Neuron (in vitro differentiated cells): ENCODE results near the gene DENND1C.

Source experiments
- H2AFZ ChIP-seq: one replicate; pipeline ENCODE4 v1.6.1; 2013; ENCODE audit warnings: low read depth, mild to moderate bottlenecking, inconsistent platforms, low read length, moderate library complexity
- H3K27me3 ChIP-seq: one replicate; pipeline ENCODE4 v1.6.1; 2013; ENCODE audit warnings: low read length; ENCODE audit not compliant: insufficient read depth
- H3K36me3 ChIP-seq: one replicate; pipeline ENCODE4 v1.6.1; 2013; ENCODE audit warnings: low read length; ENCODE audit not compliant: insufficient read depth
- H3K4me1 ChIP-seq: one replicate; pipeline ENCODE4 v1.6.1; 2013; ENCODE audit warnings: low read length; ENCODE audit not compliant: insufficient read depth
- H3K4me3 ChIP-seq: 2 replicates; pipeline ENCODE4 v1.5.1; 2013; ENCODE audit warnings: mild to moderate bottlenecking, low read length, moderate library complexity
- H3K9me3 ChIP-seq: one replicate; pipeline ENCODE4 v1.6.1; 2013; ENCODE audit warnings: low read length

The DENND1C gene

DNA sequence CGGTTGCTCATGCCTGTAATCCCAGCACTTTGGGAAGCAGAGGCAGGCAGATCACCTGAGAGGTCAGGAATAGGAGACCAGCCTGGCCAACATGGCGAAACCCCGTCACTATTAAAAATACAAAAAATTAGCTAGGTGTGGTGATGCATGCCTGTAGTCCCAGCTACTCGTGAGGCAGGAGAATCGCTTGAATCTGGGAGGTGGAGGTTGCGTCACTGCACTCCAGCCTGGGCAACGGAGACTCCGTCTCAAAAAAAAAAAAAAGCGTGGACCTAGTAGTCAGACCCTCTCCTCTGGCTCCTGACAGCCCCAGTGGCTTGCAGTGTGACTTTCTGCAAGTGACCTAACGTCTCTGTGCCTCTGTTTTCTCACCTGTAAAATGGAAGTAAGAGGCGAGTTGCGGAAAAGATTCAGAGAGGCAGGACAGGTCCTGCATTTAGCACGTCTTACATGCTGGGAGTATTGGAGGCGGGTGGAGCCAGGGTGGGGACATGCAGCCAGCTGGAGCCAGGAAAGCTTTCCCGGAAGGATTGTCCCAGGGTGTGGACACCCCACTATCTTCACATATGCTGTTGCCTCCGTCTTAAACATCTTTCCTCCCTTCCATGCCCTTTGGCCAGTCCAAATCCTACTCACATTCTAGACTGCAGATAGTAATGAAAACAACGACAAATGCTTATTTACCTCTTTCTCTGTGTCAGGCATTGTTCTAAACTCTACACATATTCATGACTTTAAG lies 17.6 kb upstream of the DENND1C start:
- H2AFZ ChIP-seq, result no peak overlapping the region
- peaks cover 3% of the 10 kb centered on the region for H3K9me3 ChIP-seq
- H3K4me3 ChIP-seq, result no peak overlapping the region
- peaks cover 7% of the 10 kb centered on the region for H3K4me1 ChIP-seq
- peaks cover 44% of the 10 kb centered on the region for H3K27me3 ChIP-seq
- H3K36me3 ChIP-seq, result no peaks in the 10 kb centered on the region

- H3K36me3 ChIP-seq, result no peaks in the 10 kb centered on the region
- no peak overlapping the region for H2AFZ ChIP-seq
- H3K9me3 ChIP-seq, result peaks cover 3% of the 10 kb centered on the region
- H3K4me1 ChIP-seq, result peaks cover 7% of the 10 kb centered on the region
- no peak overlapping the region for H3K4me3 ChIP-seq
- peaks cover 39% of the 10 kb centered on the region for H3K27me3 ChIP-seq
Observed at GRCh38 chr19:6498294-6499036, 16.9 kb upstream of the DENND1C start.

DNA sequence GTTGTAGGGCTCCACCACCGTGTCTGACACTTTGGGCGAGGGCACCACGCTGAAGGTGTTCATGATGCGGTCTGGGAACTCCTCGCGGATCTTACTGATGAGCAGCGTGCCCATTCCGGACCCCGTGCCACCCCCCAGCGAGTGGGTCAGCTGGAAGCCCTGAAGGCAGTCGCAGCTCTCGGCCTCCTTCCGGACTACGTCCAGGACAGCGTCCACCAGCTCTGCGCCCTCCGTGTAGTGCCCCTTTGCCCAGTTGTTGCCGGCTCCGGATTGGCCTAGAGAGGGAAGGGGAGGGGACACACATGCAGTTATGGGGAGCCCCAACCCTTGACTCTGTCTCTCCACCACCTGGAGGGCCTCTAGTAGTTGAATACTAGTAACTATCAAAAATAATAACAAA lies 14.4 kb upstream of the DENND1C start:
- Histone ChIP-seq H3K36me3 (no peaks in the 10 kb centered on the region), H3K27me3 (peaks cover 17% of the 10 kb centered on the region), H3K4me3 (no peak overlapping the region), H3K9me3 (peaks cover 11% of the 10 kb centered on the region), H3K4me1 (no peaks in the 10 kb centered on the region), H2AFZ (no peak overlapping the region)

GRCh38 chr19:6494438-6495036 lies 12.9 kb upstream of the DENND1C start:
- H3K4me1 ChIP-seq, result peaks cover under 1% of the 10 kb centered on the region
- peaks cover 11% of the 10 kb centered on the region for H3K9me3 ChIP-seq
- no peak overlapping the region for H2AFZ ChIP-seq
- no peaks in the 10 kb centered on the region for H3K36me3 ChIP-seq
- H3K27me3 ChIP-seq, result peaks cover 3% of the 10 kb centered on the region
- no peak overlapping the region for H3K4me3 ChIP-seq

DNA sequence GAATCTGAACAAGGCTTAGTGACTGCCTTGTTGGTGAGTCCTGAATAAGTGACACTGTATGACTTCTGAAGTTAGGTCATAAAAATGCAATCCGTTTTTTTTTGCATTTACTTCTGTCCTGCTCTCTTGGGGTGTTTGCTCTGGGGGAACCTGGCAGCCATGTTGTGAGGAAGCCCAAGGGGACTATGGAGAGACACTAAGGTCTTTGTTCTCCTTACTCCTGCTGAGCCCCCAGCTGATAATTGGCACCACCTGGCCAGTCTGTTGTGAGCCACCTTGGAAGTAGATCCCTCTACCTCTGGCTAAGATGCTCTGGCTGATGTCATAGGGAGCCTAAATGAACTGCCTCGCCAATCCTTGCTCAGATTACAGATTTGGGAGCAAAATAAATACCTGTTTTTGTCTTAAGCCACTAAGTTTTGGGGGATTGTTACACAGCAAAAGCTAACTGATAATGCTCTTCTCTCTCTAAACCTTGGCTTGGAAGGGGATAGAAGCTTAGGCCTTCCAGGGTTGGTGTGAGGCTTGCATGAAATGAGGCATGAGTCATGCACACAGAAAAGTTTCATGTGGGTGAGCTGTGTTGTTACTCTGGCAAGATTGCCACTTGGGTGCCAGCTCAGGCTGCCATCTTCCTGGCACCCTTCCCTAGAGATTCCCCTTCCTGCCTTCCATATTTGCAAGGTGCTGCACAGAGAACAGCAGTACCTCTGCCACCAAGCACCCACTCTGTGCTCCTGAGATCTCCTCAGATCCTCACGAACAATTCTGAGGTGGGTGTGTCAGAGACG lies 10.4 kb upstream of the DENND1C start:
- Histone ChIP-seq H3K36me3 (no peaks in the 10 kb centered on the region), H3K4me1 (peaks cover 4% of the 10 kb centered on the region), H3K9me3 (peaks cover 11% of the 10 kb centered on the region), H3K27me3 (no peaks in the 10 kb centered on the region), H2AFZ (no peak overlapping the region), H3K4me3 (no peak overlapping the region)

- peaks cover 8% of the 10 kb centered on the region for H3K9me3 ChIP-seq
- H3K36me3 ChIP-seq, result no peaks in the 10 kb centered on the region
- no peak overlapping the region for H2AFZ ChIP-seq
- no peaks in the 10 kb centered on the region for H3K27me3 ChIP-seq
- peaks cover 4% of the 10 kb centered on the region for H3K4me1 ChIP-seq
- no peak overlapping the region for H3K4me3 ChIP-seq
Observed at GRCh38 chr19:6490134-6490533, 8.5 kb upstream of the DENND1C start.

- Histone ChIP-seq H2AFZ (peak overlapping the region; percentile 14), H3K27me3 (no peaks in the 10 kb centered on the region)
Observed at GRCh38 chr19:6489278-6490061, 7.9 kb upstream of the DENND1C start.

GRCh38 chr19:6484831-6485230 lies 3.2 kb upstream of the DENND1C start:
- no peak overlapping the region for H2AFZ ChIP-seq
- H3K27me3 ChIP-seq, result peaks cover 6% of the 10 kb centered on the region
- H3K4me3 ChIP-seq, result no peak overlapping the region
- H3K9me3 ChIP-seq, result no peaks in the 10 kb centered on the region
- peaks cover 4% of the 10 kb centered on the region for H3K4me1 ChIP-seq
- no peaks in the 10 kb centered on the region for H3K36me3 ChIP-seq

More at GRCh38 chr19:6489278-6490061, 7.9 kb upstream of the DENND1C start:
- Histone ChIP-seq H3K4me1 (peaks cover 4% of the 10 kb centered on the region), H3K9me3 (peaks cover 8% of the 10 kb centered on the region), H3K4me3 (no peak overlapping the region), H3K36me3 (no peaks in the 10 kb centered on the region)

DNA sequence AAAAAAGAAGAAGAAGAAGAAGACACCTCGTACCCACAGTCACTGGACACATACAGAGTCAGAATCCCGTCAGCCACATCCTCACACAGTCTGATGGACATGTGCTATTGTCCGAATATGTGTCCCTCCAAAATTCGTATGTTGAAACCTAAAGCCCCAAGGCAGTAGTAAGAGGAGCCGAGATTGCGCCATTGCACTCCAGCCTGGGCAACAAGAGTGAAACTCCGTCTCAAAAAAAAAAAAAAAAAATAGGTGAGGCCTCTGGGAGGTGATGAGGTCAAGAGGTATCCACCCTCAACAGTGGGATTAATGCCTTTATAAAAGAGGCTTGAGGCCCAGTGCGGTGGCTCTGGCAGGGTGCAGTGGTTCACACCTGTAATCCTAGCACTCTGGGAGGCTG lies 2.6 kb upstream of the DENND1C start:
- H2AFZ ChIP-seq, result no peak overlapping the region
- H3K27me3 ChIP-seq, result peaks cover 6% of the 10 kb centered on the region
- H3K4me3 ChIP-seq, result no peak overlapping the region
- H3K4me1 ChIP-seq, result peaks cover under 1% of the 10 kb centered on the region
- H3K36me3 ChIP-seq, result no peaks in the 10 kb centered on the region
- H3K9me3 ChIP-seq, result no peaks in the 10 kb centered on the region

DNA sequence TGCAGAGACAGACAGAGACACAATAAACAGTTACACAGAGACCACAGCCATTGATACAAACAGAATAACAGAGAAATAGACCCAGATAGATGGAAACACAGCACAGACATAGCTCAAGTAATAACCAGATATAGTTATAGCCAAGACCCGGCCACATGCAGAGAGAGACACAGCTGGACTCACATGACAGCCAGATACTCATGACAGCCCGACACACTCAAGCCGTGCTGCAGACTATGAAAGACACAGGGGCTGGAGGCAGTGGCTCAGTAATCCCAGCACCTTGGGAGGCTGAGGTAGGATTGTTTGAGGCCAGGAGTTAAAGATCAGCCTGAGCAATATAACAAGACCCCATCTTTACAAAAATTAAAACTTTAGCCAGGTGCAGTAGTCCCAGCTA lies 1.6 kb upstream of the DENND1C start:
- Histone ChIP-seq H3K4me1 (no peaks in the 10 kb centered on the region), H3K4me3 (no peak overlapping the region), H3K27me3 (peaks cover 6% of the 10 kb centered on the region), H2AFZ (no peak overlapping the region), H3K9me3 (peaks cover 4% of the 10 kb centered on the region), H3K36me3 (no peaks in the 10 kb centered on the region)

- Histone ChIP-seq H3K36me3 (no peaks in the 10 kb centered on the region), H3K9me3 (peaks cover 4% of the 10 kb centered on the region), H2AFZ (no peak overlapping the region), H3K27me3 (peaks cover 6% of the 10 kb centered on the region), H3K4me1 (no peaks in the 10 kb centered on the region), H3K4me3 (no peak overlapping the region)
Observed at GRCh38 chr19:6482343-6482686, 728 bp upstream of the DENND1C start.

- Histone ChIP-seq H3K9me3 (peaks cover 4% of the 10 kb centered on the region), H3K36me3 (no peaks in the 10 kb centered on the region), H3K4me1 (no peaks in the 10 kb centered on the region), H2AFZ (no peak overlapping the region), H3K27me3 (peaks cover 17% of the 10 kb centered on the region), H3K4me3 (no peak overlapping the region)
Observed at GRCh38 chr19:6480848-6481415, 655 bp downstream of the DENND1C start.
